K562 (cell line): Measurements from ENCODE around the gene FAM174C. TPM values are rescaled to one million over a fixed set of nuclear protein-coding genes. Genes with fewer than 3 reads are reported as not detected.
A peak's percentile ranks its signal among the peaks of the same experiment; 100 is the strongest.

Source experiments
- CREM ChIP-seq: IDR thresholded peaks from 2 replicates; pipeline ENCODE4 v1.6.1; 2014; ENCODE audit warnings: antibody characterized with exemption, low read depth
- EZH2 ChIP-seq: IDR thresholded peaks from 2 replicates; pipeline ENCODE4 v1.6.1; 2012; ENCODE audit warnings: low read depth, mild to moderate bottlenecking, inconsistent platforms, low read length, borderline replicate concordance
- FOS ChIP-seq: IDR thresholded peaks from 3 replicates; pipeline ENCODE4 v1.6.1; 2011; ENCODE audit not compliant: insufficient read length; ENCODE audit errors: extremely low read depth
- HNRNPH1 ChIP-seq: fragments of 200-400 bp; formaldehyde crosslinking; optimal IDR thresholded peaks from 2 replicates; pipeline ENCODE3; 2017; ENCODE audit warnings: low read depth, mild to moderate bottlenecking, low read length, moderate library complexity
- KDM1A ChIP-seq, 2 experiments: fragments of 450-650 bp; IDR thresholded peaks; 2 replicates each; pipeline ENCODE4 v1.6.1; 2016; ENCODE audit warnings: mild to moderate bottlenecking in 2 of 2
- L3MBTL2 ChIP-seq: fragments of 450-650 bp; IDR thresholded peaks from 2 replicates; pipeline ENCODE4 v1.6.1; 2016; ENCODE audit warnings: mild to moderate bottlenecking, moderate library complexity
- MXI1 ChIP-seq: IDR thresholded peaks from 2 replicates; pipeline ENCODE4 v1.6.1; 2011; ENCODE audit warnings: low read depth, mild to moderate bottlenecking, improper control_type of control experiment, low read length
- RBM34 ChIP-seq: fragments of 200-400 bp; formaldehyde crosslinking; IDR thresholded peaks from 2 replicates; pipeline ENCODE4 v1.6.1; 2018; ENCODE audit warnings: low read length, borderline replicate concordance; ENCODE audit not compliant: insufficient read depth
- SP1 ChIP-seq: sonication (generic); formaldehyde crosslinking; IDR thresholded peaks from 2 replicates; pipeline ENCODE4 v1.8.1; 2022; ENCODE audit warnings: mild to moderate bottlenecking, missing genetic modification reagents
- ZFX ChIP-seq: sonication (generic); formaldehyde crosslinking; IDR thresholded peaks from 2 replicates; pipeline ENCODE4 v1.8.0; 2022; ENCODE audit warnings: mild to moderate bottlenecking, missing genetic modification reagents, moderate library complexity
- ZNF24 ChIP-seq: fragments of 450-650 bp; IDR thresholded peaks from 2 replicates; pipeline ENCODE4 v1.6.1; 2016
- ZNF263 ChIP-seq: sonication (generic); formaldehyde crosslinking; IDR thresholded peaks from 2 replicates; pipeline ENCODE4 v1.8.0; 2022; ENCODE audit warnings: mild to moderate bottlenecking, missing genetic modification reagents, borderline replicate concordance
- ZNF696 ChIP-seq: fragments of 250-450 bp; sonication (Bioruptor Pico); conservative IDR thresholded peaks from 2 replicates; pipeline ENCODE4 v1.4.0; 2020; ENCODE audit warnings: mild to moderate bottlenecking, moderate library complexity
- polyA plus RNA-seq, 8 experiments: library from polyadenylated mRNA; depleted of rRNA in 4 of 8; stranded (reverse) in 5 of 8; unstranded in 3 of 8; fragments of >200 nt; fragmentation: Nextera tagmentation in 2 of 8; fragmentation: Illumina TruSeq in 1 of 8; extraction: Ambion mirVana in 2 of 8; extraction: Trizol in 1 of 8; gene quantifications; 2 replicates each; pipeline versions ENCODE4 v1.2.1 to v1.2.3, GENCODE V29; 2011 to 2014; ENCODE audit warnings: inconsistent platforms in 1 of 8, missing spikeins in 1 of 8
- total RNA-seq, 7 experiments: library from RNA; depleted of rRNA in 6 of 7; stranded (reverse); fragments of >200 nt in 6 of 7; fragmentation: Illumina TruSeq in 2 of 7; extraction: Trizol in 2 of 7; gene quantifications; 2 replicates each; pipeline versions ENCODE4 v1.2.1 to v1.2.3, GENCODE V29; 2011 to 2021; ENCODE audit warnings: low replicate concordance in 1 of 7
- TF ChIP-seq, protein P1 (sequence below): fragments of 200-400 bp; formaldehyde crosslinking; IDR thresholded peaks from 2 replicates; pipeline ENCODE4 v1.6.1; 2017; ENCODE audit warnings: mild to moderate bottlenecking, low read depth, low read length, moderate library complexity
- TF ChIP-seq, protein P2 (sequence below): fragments of 450-650 bp; formaldehyde crosslinking; IDR thresholded peaks from 2 replicates; pipeline ENCODE4 v1.4.0; 2020; ENCODE audit warnings: mild to moderate bottlenecking
- TF ChIP-seq, protein P3 (sequence below), 3 experiments: fragments of 200-800 bp in 1 of 3; fragments of 250-450 bp in 1 of 3; fragments of 450-650 bp in 1 of 3; sonication (Bioruptor Pico) in 1 of 3; sonication (Bioruptor generic) in 1 of 3; formaldehyde crosslinking in 1 of 3; IDR thresholded peaks; 2 replicates each; pipeline versions ENCODE4 v1.6.1 to v1.8.0; 2016 to 2022; ENCODE audit warnings: mild to moderate bottlenecking in 2 of 3, missing genetic modification characterization in 2 of 3, missing compliant biosample characterization in 1 of 3, moderate library complexity in 1 of 3
- TF ChIP-seq, protein P4 (sequence below): sonication (generic); formaldehyde crosslinking; IDR thresholded peaks from 2 replicates; pipeline ENCODE4 v1.8.0; 2022; ENCODE audit warnings: missing genetic modification reagents, mild to moderate bottlenecking, moderate library complexity, borderline replicate concordance
- TF ChIP-seq, protein P5 (sequence below): fragments of 450-650 bp; IDR thresholded peaks from 2 replicates; pipeline ENCODE4 v1.6.1; 2014; ENCODE audit warnings: low read depth, mild to moderate bottlenecking, moderate library complexity, borderline replicate concordance

FAM174C gene
- total and polyA plus RNA-seq, 9 of the 15 experiments (the other 6 are each of a cell fraction or from before 2014, with no cell fraction given), result 0.66 to 89.6 (median 20.3) TPM

DNA sequence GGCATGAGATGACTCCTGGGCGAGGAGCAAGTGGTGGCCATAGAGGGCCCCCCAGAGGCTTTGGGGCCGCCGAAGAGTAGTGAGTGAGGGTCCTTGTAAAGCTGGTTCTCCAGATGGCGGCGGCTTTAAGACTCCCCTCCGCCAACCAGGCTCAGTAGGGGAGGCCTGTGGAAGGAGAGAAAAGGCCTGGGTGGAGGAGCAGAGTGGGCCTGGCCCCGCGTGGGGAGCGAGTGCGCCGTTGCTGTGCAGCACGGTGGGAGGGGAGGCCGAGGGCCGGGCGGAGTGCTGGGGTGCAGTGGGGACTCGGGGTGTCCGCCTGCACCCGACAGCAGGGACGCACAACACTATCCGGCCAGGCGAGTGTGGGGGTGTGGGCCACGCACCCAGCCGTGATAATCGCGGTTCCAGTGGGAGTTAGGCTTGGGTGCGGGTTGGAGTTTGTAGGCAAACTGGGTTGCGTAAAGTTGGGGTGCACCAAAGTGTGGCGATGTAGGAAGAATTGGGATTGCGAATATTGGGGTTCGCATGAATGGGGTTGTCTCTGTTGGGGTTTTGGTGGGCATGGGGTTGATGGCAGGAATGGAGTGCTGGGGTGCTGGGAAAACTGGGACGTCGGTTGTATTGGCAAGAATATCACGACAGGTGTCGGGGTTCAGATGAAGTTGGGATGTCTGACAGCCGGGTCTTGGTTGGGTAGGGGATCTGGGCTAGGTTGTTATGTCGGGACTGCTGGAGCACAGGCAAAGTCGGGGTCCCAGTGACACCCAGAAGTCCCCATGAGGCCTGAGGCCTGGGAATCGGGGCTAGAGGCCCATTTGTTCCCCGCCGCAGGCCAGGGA is 6.9 kb upstream of the FAM174C start (continued):
- TF ChIP-seq RBM34 (no peak), ZFX (peak; percentile 50), SP1 (CRISPR knock-in tag) (no peak), CREM (no peak), ZNF263 (no peak), MXI1 (no peak), KDM1A (IDR thresholded peaks at IDR 0.05) (no peak; a peak in 1 of 4 replicates), ZNF696 (CRISPR knock-in tag) (no peak), HNRNPH1 (no peak), EZH2 (no peak), ZNF24 (0 out of 2 replicates have a peak, but pooled peaks have one; percentile 27), L3MBTL2 (no peak; the same call in 1 of the 2 replicates), FOS (no peak)
- TF ChIP-seq, protein P1, sequence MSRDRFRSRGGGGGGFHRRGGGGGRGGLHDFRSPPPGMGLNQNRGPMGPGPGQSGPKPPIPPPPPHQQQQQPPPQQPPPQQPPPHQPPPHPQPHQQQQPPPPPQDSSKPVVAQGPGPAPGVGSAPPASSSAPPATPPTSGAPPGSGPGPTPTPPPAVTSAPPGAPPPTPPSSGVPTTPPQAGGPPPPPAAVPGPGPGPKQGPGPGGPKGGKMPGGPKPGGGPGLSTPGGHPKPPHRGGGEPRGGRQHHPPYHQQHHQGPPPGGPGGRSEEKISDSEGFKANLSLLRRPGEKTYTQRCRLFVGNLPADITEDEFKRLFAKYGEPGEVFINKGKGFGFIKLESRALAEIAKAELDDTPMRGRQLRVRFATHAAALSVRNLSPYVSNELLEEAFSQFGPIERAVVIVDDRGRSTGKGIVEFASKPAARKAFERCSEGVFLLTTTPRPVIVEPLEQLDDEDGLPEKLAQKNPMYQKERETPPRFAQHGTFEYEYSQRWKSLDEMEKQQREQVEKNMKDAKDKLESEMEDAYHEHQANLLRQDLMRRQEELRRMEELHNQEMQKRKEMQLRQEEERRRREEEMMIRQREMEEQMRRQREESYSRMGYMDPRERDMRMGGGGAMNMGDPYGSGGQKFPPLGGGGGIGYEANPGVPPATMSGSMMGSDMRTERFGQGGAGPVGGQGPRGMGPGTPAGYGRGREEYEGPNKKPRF, result no peak
- TF ChIP-seq, protein P2, sequence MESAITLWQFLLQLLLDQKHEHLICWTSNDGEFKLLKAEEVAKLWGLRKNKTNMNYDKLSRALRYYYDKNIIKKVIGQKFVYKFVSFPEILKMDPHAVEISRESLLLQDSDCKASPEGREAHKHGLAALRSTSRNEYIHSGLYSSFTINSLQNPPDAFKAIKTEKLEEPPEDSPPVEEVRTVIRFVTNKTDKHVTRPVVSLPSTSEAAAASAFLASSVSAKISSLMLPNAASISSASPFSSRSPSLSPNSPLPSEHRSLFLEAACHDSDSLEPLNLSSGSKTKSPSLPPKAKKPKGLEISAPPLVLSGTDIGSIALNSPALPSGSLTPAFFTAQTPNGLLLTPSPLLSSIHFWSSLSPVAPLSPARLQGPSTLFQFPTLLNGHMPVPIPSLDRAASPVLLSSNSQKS (CRISPR knock-in tag), result no peak
- TF ChIP-seq, protein P3, sequence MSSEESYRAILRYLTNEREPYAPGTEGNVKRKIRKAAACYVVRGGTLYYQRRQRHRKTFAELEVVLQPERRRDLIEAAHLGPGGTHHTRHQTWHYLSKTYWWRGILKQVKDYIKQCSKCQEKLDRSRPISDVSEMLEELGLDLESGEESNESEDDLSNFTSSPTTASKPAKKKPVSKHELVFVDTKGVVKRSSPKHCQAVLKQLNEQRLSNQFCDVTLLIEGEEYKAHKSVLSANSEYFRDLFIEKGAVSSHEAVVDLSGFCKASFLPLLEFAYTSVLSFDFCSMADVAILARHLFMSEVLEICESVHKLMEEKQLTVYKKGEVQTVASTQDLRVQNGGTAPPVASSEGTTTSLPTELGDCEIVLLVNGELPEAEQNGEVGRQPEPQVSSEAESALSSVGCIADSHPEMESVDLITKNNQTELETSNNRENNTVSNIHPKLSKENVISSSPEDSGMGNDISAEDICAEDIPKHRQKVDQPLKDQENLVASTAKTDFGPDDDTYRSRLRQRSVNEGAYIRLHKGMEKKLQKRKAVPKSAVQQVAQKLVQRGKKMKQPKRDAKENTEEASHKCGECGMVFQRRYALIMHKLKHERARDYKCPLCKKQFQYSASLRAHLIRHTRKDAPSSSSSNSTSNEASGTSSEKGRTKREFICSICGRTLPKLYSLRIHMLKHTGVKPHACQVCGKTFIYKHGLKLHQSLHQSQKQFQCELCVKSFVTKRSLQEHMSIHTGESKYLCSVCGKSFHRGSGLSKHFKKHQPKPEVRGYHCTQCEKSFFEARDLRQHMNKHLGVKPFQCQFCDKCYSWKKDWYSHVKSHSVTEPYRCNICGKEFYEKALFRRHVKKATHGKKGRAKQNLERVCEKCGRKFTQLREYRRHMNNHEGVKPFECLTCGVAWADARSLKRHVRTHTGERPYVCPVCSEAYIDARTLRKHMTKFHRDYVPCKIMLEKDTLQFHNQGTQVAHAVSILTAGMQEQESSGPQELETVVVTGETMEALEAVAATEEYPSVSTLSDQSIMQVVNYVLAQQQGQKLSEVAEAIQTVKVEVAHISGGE (CRISPR knock-in tag; IDR thresholded peaks at IDR 0.05), result no peak
- TF ChIP-seq, protein P4, sequence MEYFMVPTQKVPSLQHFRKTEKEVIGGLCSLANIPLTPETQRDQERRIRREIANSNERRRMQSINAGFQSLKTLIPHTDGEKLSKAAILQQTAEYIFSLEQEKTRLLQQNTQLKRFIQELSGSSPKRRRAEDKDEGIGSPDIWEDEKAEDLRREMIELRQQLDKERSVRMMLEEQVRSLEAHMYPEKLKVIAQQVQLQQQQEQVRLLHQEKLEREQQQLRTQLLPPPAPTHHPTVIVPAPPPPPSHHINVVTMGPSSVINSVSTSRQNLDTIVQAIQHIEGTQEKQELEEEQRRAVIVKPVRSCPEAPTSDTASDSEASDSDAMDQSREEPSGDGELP, result no peak
- TF ChIP-seq, protein P5, sequence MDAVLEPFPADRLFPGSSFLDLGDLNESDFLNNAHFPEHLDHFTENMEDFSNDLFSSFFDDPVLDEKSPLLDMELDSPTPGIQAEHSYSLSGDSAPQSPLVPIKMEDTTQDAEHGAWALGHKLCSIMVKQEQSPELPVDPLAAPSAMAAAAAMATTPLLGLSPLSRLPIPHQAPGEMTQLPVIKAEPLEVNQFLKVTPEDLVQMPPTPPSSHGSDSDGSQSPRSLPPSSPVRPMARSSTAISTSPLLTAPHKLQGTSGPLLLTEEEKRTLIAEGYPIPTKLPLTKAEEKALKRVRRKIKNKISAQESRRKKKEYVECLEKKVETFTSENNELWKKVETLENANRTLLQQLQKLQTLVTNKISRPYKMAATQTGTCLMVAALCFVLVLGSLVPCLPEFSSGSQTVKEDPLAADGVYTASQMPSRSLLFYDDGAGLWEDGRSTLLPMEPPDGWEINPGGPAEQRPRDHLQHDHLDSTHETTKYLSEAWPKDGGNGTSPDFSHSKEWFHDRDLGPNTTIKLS, result no peak
